H54 (cell line): ENCODE data around the gene SPPL3.

ENCODE experiments used
- DNase-seq: peaks from one replicate; pipeline ENCODE4 v3.0.0; 2011; ENCODE audit warnings: low spot score, mixed read lengths; ENCODE audit not compliant: insufficient read length
- FAIRE-seq: peaks from 3 replicates; lab custom pipeline; 2011; peaks lifted over from hg19 to GRCh38; lab: Jason Lieb, UNC
- POLR2A ChIP-seq: IDR thresholded peaks from 2 replicates; pipeline ENCODE4 v1.6.1; 2011; ENCODE audit warnings: low read depth, mild to moderate bottlenecking, low read length

The SPPL3 gene

GRCh38 chr12:120763250-120763649 is 140.9 kb downstream of the SPPL3 start:
- no peak for FAIRE-seq
- TF ChIP-seq POLR2A, result no peak
- DNase-seq, result no peak

GRCh38 chr12:120762086-120762485 is 142.1 kb downstream of the SPPL3 start:
- no peak for DNase-seq
- FAIRE-seq, result no peak
- no peak for TF ChIP-seq POLR2A

GRCh38 chr12:120761519-120761934 is 142.6 kb downstream of the SPPL3 start:
- DNase-seq (no peak), FAIRE-seq (no peak)
- TF ChIP-seq POLR2A, result no peak

GRCh38 chr12:120760349-120761254 is 143.6 kb downstream of the SPPL3 start:
- DNase-seq (no peak), FAIRE-seq (no peak)
- TF ChIP-seq POLR2A, result no peak

- no peak for TF ChIP-seq POLR2A
- DNase-seq (no peak), FAIRE-seq (no peak)
Measured at GRCh38 chr12:120759591-120760348, 144.4 kb downstream of the SPPL3 start.

- DNase-seq, result no peak
- no peak for TF ChIP-seq POLR2A
- no peak for FAIRE-seq
Measured at GRCh38 chr12:120758798-120759590, 145.2 kb downstream of the SPPL3 start.

GRCh38 chr12:120757949-120758348 is 146.2 kb downstream of the SPPL3 start:
- DNase-seq (no peak), FAIRE-seq (no peak)
- TF ChIP-seq POLR2A, result no peak

GRCh38 chr12:120757226-120757742 is 146.9 kb downstream of the SPPL3 start:
- no peak for TF ChIP-seq POLR2A
- DNase-seq, result no peak
- no peak for FAIRE-seq

GRCh38 chr12:120755269-120755668 is 148.9 kb downstream of the SPPL3 start:
- TF ChIP-seq POLR2A, result no peak
- FAIRE-seq (no peak), DNase-seq (no peak)

GRCh38 chr12:120754792-120755191 is 149.4 kb downstream of the SPPL3 start:
- no peak for TF ChIP-seq POLR2A
- DNase-seq, result no peak
- no peak for FAIRE-seq

- DNase-seq (no peak), FAIRE-seq (no peak)
- TF ChIP-seq POLR2A, result no peak
Measured at GRCh38 chr12:120751389-120751788, 152.8 kb downstream of the SPPL3 start.

- DNase-seq (no peak), FAIRE-seq (no peak)
- no peak for TF ChIP-seq POLR2A
Measured at GRCh38 chr12:120750806-120751205, 153.4 kb downstream of the SPPL3 start.

- no peak for DNase-seq
- FAIRE-seq, result no peak
- no peak for TF ChIP-seq POLR2A
Measured at GRCh38 chr12:120749256-120749655, 154.9 kb downstream of the SPPL3 start.
